Prostate gland (tissue), 2 donors: ENCODE data around the gene IL22RA1.

Source experiments
- CTCF ChIP-seq, 4 experiments: fragments of 200-600 bp in 2 of 4; fragments of 450-650 bp in 2 of 4; sonication (generic) in 2 of 4; IDR thresholded peaks; 1 replicate in 3 of 4; 2 replicates in 1 of 4; pipeline ENCODE4 v1.5.1; 2016 to 2019; ENCODE audit warnings: antibody characterized with exemption in 4 of 4, mild to moderate bottlenecking in 2 of 4, moderate library complexity in 2 of 4
- POLR2A ChIP-seq: fragments of 450-650 bp; IDR thresholded peaks from one replicate; pipeline ENCODE4 v1.6.1; 2016; ENCODE audit warnings: antibody characterized with exemption, mild to moderate bottlenecking
- POLR2AphosphoS5 ChIP-seq: sonication (generic); formaldehyde crosslinking; IDR thresholded peaks from one replicate; pipeline ENCODE4 v1.6.1; 2017; ENCODE audit warnings: antibody characterized with exemption

GRCh38 chr1:24177161-24177560 lies 34.2 kb upstream of the IL22RA1 start:
- TF ChIP-seq CTCF (IDR thresholded peaks at IDR 0.05) (no peak), POLR2A (no peak), POLR2AphosphoS5 (no peak)
